Measurements from ENCODE around the gene FBXO47.

DNA sequence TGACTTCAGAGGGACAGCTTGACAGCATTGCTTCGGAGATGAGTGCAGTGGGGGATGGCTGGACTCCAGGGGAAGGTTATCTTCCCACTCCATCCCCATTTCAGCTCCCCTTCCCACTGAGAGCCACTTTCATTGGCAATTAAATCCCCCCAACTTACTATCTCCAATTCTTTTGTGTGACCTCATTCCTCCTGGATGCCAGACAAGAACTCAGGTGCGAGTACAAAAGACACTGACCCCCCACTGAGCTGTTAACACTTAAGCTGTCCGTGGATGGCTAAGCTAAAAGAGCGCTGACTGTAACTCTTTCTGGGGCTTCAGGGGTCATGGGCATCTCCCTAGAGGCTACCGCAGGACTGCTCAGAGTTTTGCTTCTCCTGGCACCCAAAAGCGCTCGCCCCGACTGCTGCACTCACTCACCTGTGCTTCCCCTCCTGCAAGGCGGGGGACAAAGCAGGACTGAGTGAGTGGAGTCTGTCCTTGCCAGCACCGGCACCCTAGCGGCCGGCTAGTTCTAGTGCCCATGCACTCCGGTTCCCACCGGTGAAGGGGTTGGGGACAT, 44.8 kb upstream of the FBXO47 start:
- no peak for TF ChIP-seq SPI1 (IDR thresholded peaks at IDR 0.05; ENCODE audit: low read depth, low read length)
- TF ChIP-seq POLR2A (IDR thresholded peaks at IDR 0.05; ENCODE audit: low read depth, low read length) = no peak
- no peak for TF ChIP-seq POLR2AphosphoS5 (IDR thresholded peaks at IDR 0.05; ENCODE audit: low read depth, low read length)
- TF ChIP-seq TAF1 (IDR thresholded peaks at IDR 0.05; ENCODE audit: low read depth, low read length) = no peak
- TF ChIP-seq POU2F2 (IDR thresholded peaks at IDR 0.05; ENCODE audit: low read depth, low read length) = no peak
- TF ChIP-seq PAX5 (IDR thresholded peaks at IDR 0.05; ENCODE audit: insufficient read depth, low read length, severe bottlenecking) = no peak

Data from GM12891 (cell line).